Choroid plexus epithelial cell (primary cell): Measurements from ENCODE around the gene C16orf78.

ENCODE experiments used
- DNase-seq: peaks from one replicate; pipeline ENCODE4 v3.0.0-alpha.2; 2010; ENCODE audit warnings: low read depth
- H3K4me3 ChIP-seq: 2 replicates; pipeline ENCODE4 v1.5.1; 2011; ENCODE audit warnings: low read depth, mild to moderate bottlenecking, control low read depth, low read length, moderate library complexity
- TF ChIP-seq, protein P1 (sequence below): conservative IDR thresholded peaks from 2 replicates; pipeline ENCODE4 v1.5.1; 2011; ENCODE audit warnings: low read depth, mild to moderate bottlenecking, control low read depth, inconsistent platforms, low read length, moderate library complexity

C16orf78 gene

DNA sequence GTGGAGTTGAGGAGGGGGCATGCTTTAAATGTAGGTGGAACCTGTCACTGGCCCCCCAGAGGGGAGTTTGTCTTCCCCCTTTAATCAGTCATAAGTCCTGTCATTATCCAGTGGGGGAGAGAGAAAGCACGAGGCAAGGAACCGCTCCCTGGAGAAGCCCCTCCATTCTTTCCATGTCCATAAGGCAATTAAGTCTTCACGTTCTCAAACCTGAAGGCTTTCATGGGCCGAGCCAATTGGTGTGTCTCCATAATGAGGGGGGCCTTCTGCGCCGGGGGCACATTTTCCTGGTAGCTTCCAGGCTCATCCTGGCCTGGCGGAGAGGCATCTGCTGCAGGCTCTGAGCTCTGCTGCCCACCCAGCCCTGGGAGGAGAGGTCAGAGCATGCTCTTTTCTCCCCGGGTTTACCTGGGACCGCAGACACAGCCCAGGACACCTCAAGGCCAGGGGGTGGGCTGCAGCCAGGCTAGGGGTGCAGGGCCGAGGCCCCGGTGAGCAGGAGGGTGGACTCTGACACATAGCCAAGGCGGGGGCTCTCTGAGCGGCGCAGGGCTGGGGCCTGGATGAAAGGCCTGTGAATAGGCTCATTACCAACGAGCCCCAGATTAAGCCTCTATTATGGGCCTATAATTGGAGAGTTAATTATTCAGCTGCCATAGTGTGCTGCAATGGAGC, 42.5 kb downstream of the C16orf78 start:
- TF ChIP-seq, protein P1, sequence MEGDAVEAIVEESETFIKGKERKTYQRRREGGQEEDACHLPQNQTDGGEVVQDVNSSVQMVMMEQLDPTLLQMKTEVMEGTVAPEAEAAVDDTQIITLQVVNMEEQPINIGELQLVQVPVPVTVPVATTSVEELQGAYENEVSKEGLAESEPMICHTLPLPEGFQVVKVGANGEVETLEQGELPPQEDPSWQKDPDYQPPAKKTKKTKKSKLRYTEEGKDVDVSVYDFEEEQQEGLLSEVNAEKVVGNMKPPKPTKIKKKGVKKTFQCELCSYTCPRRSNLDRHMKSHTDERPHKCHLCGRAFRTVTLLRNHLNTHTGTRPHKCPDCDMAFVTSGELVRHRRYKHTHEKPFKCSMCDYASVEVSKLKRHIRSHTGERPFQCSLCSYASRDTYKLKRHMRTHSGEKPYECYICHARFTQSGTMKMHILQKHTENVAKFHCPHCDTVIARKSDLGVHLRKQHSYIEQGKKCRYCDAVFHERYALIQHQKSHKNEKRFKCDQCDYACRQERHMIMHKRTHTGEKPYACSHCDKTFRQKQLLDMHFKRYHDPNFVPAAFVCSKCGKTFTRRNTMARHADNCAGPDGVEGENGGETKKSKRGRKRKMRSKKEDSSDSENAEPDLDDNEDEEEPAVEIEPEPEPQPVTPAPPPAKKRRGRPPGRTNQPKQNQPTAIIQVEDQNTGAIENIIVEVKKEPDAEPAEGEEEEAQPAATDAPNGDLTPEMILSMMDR, result no peak

DNA sequence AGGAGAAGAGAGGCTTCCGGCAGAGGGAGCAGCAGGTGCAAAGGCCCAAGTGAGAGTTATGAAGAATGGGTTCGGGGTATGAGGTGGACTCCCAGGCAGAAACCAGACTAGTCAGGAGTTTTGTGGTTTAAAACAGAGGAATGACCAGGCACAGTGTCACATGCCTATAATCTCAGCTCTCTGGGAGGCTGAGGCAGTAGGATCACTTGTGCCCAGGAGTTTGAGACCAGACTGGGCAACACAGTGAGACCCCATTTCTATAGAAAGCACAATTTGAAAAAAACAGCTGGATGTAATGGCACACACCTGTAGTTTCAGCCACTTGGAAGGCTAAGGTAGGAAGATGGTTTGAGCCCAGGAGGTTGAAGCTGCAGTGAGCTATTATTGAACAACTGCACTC, 43.8 kb downstream of the C16orf78 start:
- no peak for DNase-seq
- TF ChIP-seq, protein P1, result no peak
- H3K4me3 ChIP-seq, result no peak overlapping the region

More for the DNA sequence above, 42.5 kb downstream of the C16orf78 start:
- H3K4me3 ChIP-seq, result no peak overlapping the region
- DNase-seq, result no peak

DNA sequence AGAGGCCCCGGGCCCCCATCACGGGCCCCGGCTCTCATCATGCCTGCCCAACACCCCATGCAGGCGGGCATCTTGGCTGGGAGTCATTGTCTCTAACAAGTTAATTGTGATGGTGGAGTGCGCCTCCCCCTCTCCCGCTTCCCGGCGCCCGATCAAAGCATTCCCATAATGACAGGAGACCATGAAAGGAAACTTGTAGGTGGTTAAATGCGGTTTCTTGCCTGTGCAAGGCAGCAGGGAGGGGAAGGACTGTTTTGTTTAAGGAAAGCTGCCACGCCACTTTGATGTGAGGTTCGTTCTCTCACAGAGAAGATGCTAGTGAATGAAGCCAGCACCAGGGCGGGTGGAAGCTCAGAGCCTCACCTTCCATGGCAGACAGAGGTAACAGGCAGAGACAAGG, 45.4 kb downstream of the C16orf78 start:
- DNase-seq, result no peak
- TF ChIP-seq, protein P1, result no peak
- no peak overlapping the region for H3K4me3 ChIP-seq

DNA sequence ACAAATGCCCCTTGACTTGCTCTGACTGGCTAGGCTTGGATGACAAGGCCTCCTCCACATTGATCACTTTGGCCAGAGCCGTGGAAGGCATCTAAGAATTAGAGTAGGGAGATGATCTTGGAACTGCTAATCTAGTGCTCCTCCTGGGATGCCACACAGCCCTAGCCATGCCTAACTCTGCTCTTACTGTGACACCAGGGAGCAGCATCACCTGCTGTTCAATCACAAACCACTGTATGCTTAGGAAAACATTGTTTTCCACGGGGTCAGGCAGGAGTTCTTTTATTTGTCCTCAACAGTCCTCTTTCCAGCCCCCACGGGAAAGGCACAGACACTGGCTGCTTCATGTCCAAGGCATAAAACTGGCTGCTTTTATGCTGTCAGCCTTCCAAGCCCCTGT, 46.3 kb downstream of the C16orf78 start:
- DNase-seq, result no peak
- TF ChIP-seq, protein P1, result no peak
- H3K4me3 ChIP-seq, result no peak overlapping the region

DNA sequence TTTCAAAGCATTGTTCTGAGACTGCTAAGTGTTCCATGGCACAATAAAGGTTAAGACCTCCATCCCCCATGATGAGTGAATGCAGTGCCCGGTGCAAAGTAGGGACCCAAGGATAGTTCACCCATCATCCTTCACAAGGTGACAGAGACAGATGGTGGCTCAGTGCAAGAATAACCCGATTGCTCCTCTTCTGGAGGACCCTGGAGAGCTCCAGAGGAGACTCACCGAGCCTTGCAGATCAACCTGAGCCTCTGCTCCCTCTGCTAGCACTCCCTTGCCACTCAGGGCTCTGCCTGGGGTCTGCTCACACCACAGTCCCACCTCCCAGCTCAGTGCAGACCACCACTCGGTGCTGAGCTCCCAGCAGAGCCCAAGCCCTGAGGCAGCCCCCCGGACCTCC, 49.3 kb downstream of the C16orf78 start:
- no peak for DNase-seq
- H3K4me3 ChIP-seq, result no peak overlapping the region
- TF ChIP-seq, protein P1, result no peak

DNA sequence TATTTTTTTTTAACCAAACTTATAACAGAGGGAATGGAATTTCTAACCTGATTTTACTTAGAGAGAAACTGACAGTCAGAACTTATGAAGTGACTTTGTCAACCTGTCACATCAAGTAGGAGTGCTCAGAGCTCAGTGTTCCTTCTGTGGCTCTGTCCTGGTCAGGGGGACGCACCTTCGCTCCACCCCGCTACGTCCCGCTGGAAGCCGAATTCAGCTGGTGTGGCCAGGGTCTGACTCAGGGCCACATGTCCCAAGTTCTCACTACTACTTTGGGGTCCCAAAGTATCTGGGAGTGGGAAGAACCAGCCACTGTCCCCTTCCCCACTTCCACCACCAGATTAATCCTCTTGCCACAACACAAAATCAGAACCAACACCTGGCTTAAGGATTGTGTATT, 51.4 kb downstream of the C16orf78 start:
- no peak overlapping the region for H3K4me3 ChIP-seq
- DNase-seq, result no peak
- TF ChIP-seq, protein P1, result no peak

DNA sequence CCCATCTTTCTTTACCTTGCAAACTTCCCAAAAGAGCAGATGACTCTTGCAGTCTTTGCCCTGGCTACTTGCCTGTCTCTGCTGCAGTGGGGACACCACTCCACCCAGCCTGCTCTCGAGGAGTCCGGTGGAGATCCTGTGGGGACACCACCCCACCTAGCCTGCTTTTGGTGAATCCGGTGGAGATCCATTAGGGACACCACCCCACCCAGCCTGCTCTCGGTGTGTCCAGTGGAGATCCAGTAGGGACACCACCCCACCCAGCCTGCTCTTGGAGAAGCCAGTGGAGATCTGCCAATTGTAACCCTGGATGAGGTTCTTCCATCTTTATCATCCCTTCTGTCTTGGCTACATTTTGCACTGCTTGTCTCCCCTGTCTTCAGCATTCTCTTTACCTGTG, 54.2 kb downstream of the C16orf78 start:
- H3K4me3 ChIP-seq, result no peak overlapping the region
- no peak for DNase-seq
- TF ChIP-seq, protein P1, result no peak
